ENCODE data around the gene RGP1. TPM values are rescaled to one million over a fixed set of nuclear protein-coding genes. Genes with fewer than 3 reads are reported as not detected.

RGP1 gene
- polyA plus RNA-seq, 6 donors from 2014 or later: 1.9 to 14.2 (median 6.9) TPM

- ATAC-seq (ENCODE audit: low read depth in 2 of 2) (no peak), DNase-seq (no peak)
- no peak overlapping the region for H3K4me3 Mint-ChIP-seq
- peaks cover 4 to 12% (median 5%) of the 10 kb centered on the region in 3 donors for H3K4me1 Mint-ChIP-seq
- peaks cover 16 to 57% of the 10 kb centered on the region in 2 donors for H3K36me3 Mint-ChIP-seq
- H3K27me3 Mint-ChIP-seq: no peaks in the 10 kb centered on the region
- no peaks in the 10 kb centered on the region for H3K9me3 Mint-ChIP-seq
- peak overlapping the region in 1 of 6 donors; percentile 30 for H3K27ac Mint-ChIP-seq
Measured at GRCh38 chr9:35712762-35713400, 36.2 kb upstream of the RGP1 start.

GRCh38 chr9:35713578-35713977, 35.5 kb upstream of the RGP1 start:
- Mint-ChIP-seq H3K4me3 (no peak overlapping the region), H3K4me1 (peaks cover 11 to 15% (median 12%) of the 10 kb centered on the region in 3 donors), H3K27me3 (no peaks in the 10 kb centered on the region), H3K9me3 (no peaks in the 10 kb centered on the region), H3K27ac (peak overlapping the region in 2 of 6 donors; percentile 30 to 96), H3K36me3 (peaks cover 19 to 50% of the 10 kb centered on the region in 2 donors)
- DNase-seq (no peak), ATAC-seq (ENCODE audit: low read depth in 2 of 2) (no peak)

- Mint-ChIP-seq H3K27ac (no peak overlapping the region), H3K36me3 (peaks cover 19 to 45% of the 10 kb centered on the region in 2 donors), H3K4me3 (no peak overlapping the region), H3K9me3 (no peaks in the 10 kb centered on the region), H3K27me3 (no peaks in the 10 kb centered on the region), H3K4me1 (peaks cover 16 to 17% (median 16%) of the 10 kb centered on the region in 3 donors)
- ATAC-seq (ENCODE audit: low read depth in 2 of 2) (no peak), DNase-seq (no peak)
Measured at GRCh38 chr9:35714123-35714522, 35.0 kb upstream of the RGP1 start.

- DNase-seq (no peak), ATAC-seq (ENCODE audit: low read depth in 2 of 2) (no peak)
- Mint-ChIP-seq H3K4me3 (no peak overlapping the region), H3K27me3 (no peaks in the 10 kb centered on the region), H3K9me3 (no peaks in the 10 kb centered on the region), H3K36me3 (peaks cover 19 to 51% of the 10 kb centered on the region in 2 donors), H3K4me1 (peaks cover 22 to 23% (median 22%) of the 10 kb centered on the region in 3 donors), H3K27ac (peak overlapping the region in 2 of 6 donors; percentile 20 to 48)
Measured at GRCh38 chr9:35714579-35715252, 34.4 kb upstream of the RGP1 start.

GRCh38 chr9:35716230-35716629, 32.9 kb upstream of the RGP1 start:
- Mint-ChIP-seq H3K4me3 (no peak overlapping the region), H3K27me3 (no peaks in the 10 kb centered on the region), H3K9me3 (no peaks in the 10 kb centered on the region), H3K27ac (peak overlapping the region in 3 of 6 donors; percentile 89 to 98 (median 95)), H3K4me1 (peaks cover 22 to 26% (median 23%) of the 10 kb centered on the region in 3 donors), H3K36me3 (peaks cover 19 to 53% of the 10 kb centered on the region in 2 donors)
- no peak for ATAC-seq (ENCODE audit: low read depth in 2 of 2)
- no peak for DNase-seq

GRCh38 chr9:35717132-35717870, 31.8 kb upstream of the RGP1 start:
- Mint-ChIP-seq H3K36me3 (peaks cover 30 to 56% of the 10 kb centered on the region in 2 donors), H3K27me3 (no peaks in the 10 kb centered on the region), H3K9me3 (no peaks in the 10 kb centered on the region), H3K27ac (peak overlapping the region in 3 of 6 donors; percentile 76 to 95 (median 88)), H3K4me1 (peaks cover 22 to 32% (median 29%) of the 10 kb centered on the region in 3 donors), H3K4me3 (peak overlapping the region in 1 of 8 donors; percentile 61)
- DNase-seq (no peak), ATAC-seq (ENCODE audit: low read depth in 2 of 2) (no peak)

- Mint-ChIP-seq H3K9me3 (no peaks in the 10 kb centered on the region), H3K4me3 (peak overlapping the region in 3 of 8 donors; percentile 34 to 77 (median 40)), H3K4me1 (peaks cover 22 to 32% (median 31%) of the 10 kb centered on the region in 3 donors), H3K36me3 (peaks cover 32 to 49% of the 10 kb centered on the region in 2 donors), H3K27me3 (no peaks in the 10 kb centered on the region), H3K27ac (peak overlapping the region; percentile 88 to 98 (median 94))
- DNase-seq (peak; percentile 77), ATAC-seq (ENCODE audit: low read depth in 2 of 2) (peak; percentile 96 to 97)
Measured at GRCh38 chr9:35718721-35719511, 30.2 kb upstream of the RGP1 start.

- Mint-ChIP-seq H3K27ac (peak overlapping the region; percentile 88 to 98 (median 94)), H3K4me1 (peaks cover 22 to 34% (median 34%) of the 10 kb centered on the region in 3 donors), H3K36me3 (peaks cover 32 to 53% of the 10 kb centered on the region in 2 donors), H3K27me3 (no peaks in the 10 kb centered on the region), H3K4me3 (peak overlapping the region in 2 of 8 donors; percentile 34 to 77), H3K9me3 (no peaks in the 10 kb centered on the region)
- DNase-seq (no peak), ATAC-seq (ENCODE audit: low read depth in 2 of 2) (no peak)
Measured at GRCh38 chr9:35719546-35719945, 29.5 kb upstream of the RGP1 start.

GRCh38 chr9:35723426-35723825, 25.7 kb upstream of the RGP1 start:
- no peak for DNase-seq
- no peaks in the 10 kb centered on the region for H3K9me3 Mint-ChIP-seq
- H3K4me3 Mint-ChIP-seq: no peak overlapping the region
- peaks cover 14 to 34% of the 10 kb centered on the region in 2 donors for H3K36me3 Mint-ChIP-seq
- ATAC-seq (ENCODE audit: low read depth in 2 of 2): no peak
- H3K27ac Mint-ChIP-seq: peak overlapping the region in 2 of 6 donors; percentile 78 to 93
- peaks cover 14 to 30% (median 28%) of the 10 kb centered on the region in 3 donors for H3K4me1 Mint-ChIP-seq
- no peaks in the 10 kb centered on the region for H3K27me3 Mint-ChIP-seq

- no peak for DNase-seq
- Mint-ChIP-seq H3K27me3 (no peaks in the 10 kb centered on the region), H3K4me1 (peaks cover 10 to 27% (median 23%) of the 10 kb centered on the region in 3 donors), H3K27ac (peak overlapping the region in 1 of 6 donors; percentile 57), H3K9me3 (no peaks in the 10 kb centered on the region), H3K36me3 (peaks cover 13 to 34% of the 10 kb centered on the region in 2 donors), H3K4me3 (no peak overlapping the region)
- ATAC-seq (ENCODE audit: low read depth in 2 of 2): no peak
Measured at GRCh38 chr9:35723908-35724307, 25.2 kb upstream of the RGP1 start.

GRCh38 chr9:35725362-35725761, 23.7 kb upstream of the RGP1 start:
- ATAC-seq (ENCODE audit: low read depth in 2 of 2) (no peak), DNase-seq (no peak)
- peaks cover 13 to 25% of the 10 kb centered on the region in 2 donors for H3K36me3 Mint-ChIP-seq
- H3K9me3 Mint-ChIP-seq: no peaks in the 10 kb centered on the region
- no peaks in the 10 kb centered on the region for H3K27me3 Mint-ChIP-seq
- no peak overlapping the region for H3K4me3 Mint-ChIP-seq
- no peak overlapping the region for H3K27ac Mint-ChIP-seq
- H3K4me1 Mint-ChIP-seq: peaks cover 0 to 18% (median 11%) of the 10 kb centered on the region in 3 donors

- Mint-ChIP-seq H3K9me3 (no peaks in the 10 kb centered on the region), H3K36me3 (peaks cover 5 to 18% of the 10 kb centered on the region in 2 donors), H3K4me1 (peaks cover 0 to 22% (median 5%) of the 10 kb centered on the region in 3 donors), H3K27me3 (no peaks in the 10 kb centered on the region), H3K27ac (peak overlapping the region in 4 of 6 donors; percentile 83 to 96 (median 92)), H3K4me3 (peak overlapping the region in 6 of 8 donors; percentile 44 to 88 (median 74))
- ATAC-seq (ENCODE audit: low read depth in 2 of 2): peak; percentile 90 to 91
- peak; percentile 69 for DNase-seq
Measured at GRCh38 chr9:35726931-35727330, 22.2 kb upstream of the RGP1 start.

Data from naive B cell (primary cell).